CD4-positive, alpha-beta T cell treated with Interleukin-15 for 4 hours (primary cell): ENCODE measurements around the gene OR2S2.

Experiments
- DNase-seq: peaks from one replicate; pipeline ENCODE4 v3.0.0-alpha.2; 2020; ENCODE audit warnings: low spot score

Gene OR2S2

GRCh38 chr9:35909274-35909673 is 48.7 kb downstream of the OR2S2 start, which contains the start of gene SPAAR:
Gene SPAAR (plus strand): TSS chr9:35909490. CDS start chr9:35910464, 974 bp downstream.
- DNase-seq, result no peak

- DNase-seq, result no peak
Observed at GRCh38 chr9:35908504-35909125, 49.3 kb downstream of the OR2S2 start.

GRCh38 chr9:35907711-35908503 is 50.0 kb downstream of the OR2S2 start:
- DNase-seq, result peak; percentile 7
